LNCAP (cell line): ENCODE measurements around the gene PPP1R1B.

Source experiments
- CTCF ChIP-seq: fragments of 450-650 bp; IDR thresholded peaks from 2 replicates; pipeline ENCODE4 v1.5.1; 2017; ENCODE audit warnings: mild to moderate bottlenecking

PPP1R1B gene

GRCh38 chr17:39622380-39623006 is 4.3 kb upstream of the PPP1R1B start:
- no peak for TF ChIP-seq CTCF

- TF ChIP-seq CTCF = peak; percentile 89
Observed at GRCh38 chr17:39623356-39623950, 3.3 kb upstream of the PPP1R1B start.

GRCh38 chr17:39624313-39624712 is 2.4 kb upstream of the PPP1R1B start:
- TF ChIP-seq CTCF = no peak

- TF ChIP-seq CTCF = no peak
Observed at GRCh38 chr17:39625198-39625785, 1.5 kb upstream of the PPP1R1B start.

- no peak for TF ChIP-seq CTCF
Observed at GRCh38 chr17:39627047-39627711, 427 bp downstream of the PPP1R1B start.

GRCh38 chr17:39627712-39628516 is 1.2 kb downstream of the PPP1R1B start:
- no peak for TF ChIP-seq CTCF
